Duodenal mucosa (tissue), 2 donors: ENCODE measurements around the gene MYO1G.
A peak's percentile ranks its signal among the peaks of the same experiment; 100 is the strongest.
"Not testable (repeated sequence)": the region's sequence is repeated elsewhere in the genome, so short reads cannot be mapped to it uniquely, and the experiment has no call there.

Source experiments
- H3K27ac ChIP-seq: one replicate; pipeline ENCODE4 v1.7.0; 2013; ENCODE audit warnings: low read depth, low read length
- H3K27me3 ChIP-seq, 2 donors: one replicate each; pipeline ENCODE4 v1.7.0; 2013; ENCODE audit warnings: low read length in 2 of 2, control low read depth in 1 of 2; ENCODE audit not compliant: insufficient read depth in 2 of 2, control insufficient read depth in 1 of 2
- H3K36me3 ChIP-seq, 2 donors: one replicate each; pipeline ENCODE4 v1.7.0; 2013; ENCODE audit warnings: low read length in 2 of 2, control low read depth in 1 of 2; ENCODE audit not compliant: insufficient read depth in 2 of 2, control insufficient read depth in 1 of 2
- H3K4me1 ChIP-seq, 2 donors: one replicate each; pipeline ENCODE4 v1.7.0; 2013; ENCODE audit warnings: low read length in 2 of 2, control low read depth in 1 of 2; ENCODE audit not compliant: insufficient read depth in 2 of 2, control insufficient read depth in 1 of 2
- H3K4me3 ChIP-seq, 2 donors: one replicate each; pipeline ENCODE4 v1.7.0; 2013; ENCODE audit warnings: low read length in 2 of 2, low read depth in 1 of 2
- H3K9ac ChIP-seq, 2 donors: one replicate each; pipeline ENCODE4 v1.7.0; 2013; ENCODE audit warnings: low read length in 2 of 2, low read depth in 1 of 2
- H3K9me3 ChIP-seq, 2 donors: one replicate each; pipeline ENCODE4 v1.7.0; 2013; ENCODE audit warnings: low read length in 2 of 2, control low read depth in 1 of 2; ENCODE audit not compliant: control insufficient read depth in 1 of 2

The MYO1G gene

GRCh38 chr7:44978511-44979366 is at the start of gene MYO1G:
Gene MYO1G (minus strand): TSS chr7:44979015. CDS start chr7:44978961, 54 bp downstream.
- Histone ChIP-seq H3K27me3 (no peaks in the 10 kb centered on the region), H3K4me3 (peak within 1 kb of the TSS; percentile 33 to 66)

DNA sequence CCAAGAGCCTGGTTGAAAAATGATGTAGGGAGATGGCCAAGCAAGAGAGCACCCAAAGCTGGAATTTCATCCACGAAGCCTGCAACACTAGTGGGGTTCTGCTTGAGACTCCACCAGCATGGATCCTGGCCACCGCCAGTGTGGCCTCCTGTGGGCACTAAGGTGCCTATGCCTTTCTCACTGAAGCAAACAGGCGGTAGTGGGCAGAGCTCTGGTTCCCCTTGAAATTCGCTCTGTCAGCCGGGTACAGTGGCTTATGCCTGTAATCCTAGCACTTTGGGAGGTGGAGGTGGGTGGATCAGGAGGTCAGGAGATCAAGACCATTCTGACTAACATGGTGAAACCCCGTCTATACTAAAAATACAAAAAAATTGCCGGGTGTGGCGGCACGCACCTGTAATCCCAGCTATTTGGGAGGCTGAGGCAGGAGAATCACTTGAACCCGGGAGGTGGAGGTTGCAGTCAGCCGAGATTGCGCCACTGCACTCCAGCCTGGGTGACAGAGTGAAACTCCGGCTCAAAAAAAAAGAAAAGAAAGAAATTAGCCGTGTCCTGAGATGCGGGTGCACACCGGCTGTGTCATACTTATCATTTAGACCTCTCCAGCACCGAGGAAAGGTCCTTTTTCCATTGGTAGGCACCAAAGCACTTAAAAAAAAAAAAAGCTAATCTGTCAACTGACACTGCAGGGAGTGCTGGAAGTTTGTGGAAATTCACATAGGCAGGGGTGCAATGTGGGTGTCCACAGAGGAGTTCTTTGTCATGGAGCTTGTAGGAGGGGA is 49.5 kb upstream of the MYO1G start:
- Histone ChIP-seq H3K9me3 (no peaks in the 10 kb centered on the region), H3K36me3 (peaks cover 0 to 7% of the 10 kb centered on the region in 2 donors), H3K27ac (no peak overlapping the region), H3K4me3 (peak overlapping the region; percentile 62 to 67), H3K27me3 (no peaks in the 10 kb centered on the region), H3K4me1 (peaks cover 10 to 13% of the 10 kb centered on the region in 2 donors), H3K9ac (peak overlapping the region in 1 of 2 donors; percentile 36)

More at GRCh38 chr7:44978511-44979366, at the start of gene MYO1G:
- H3K27ac ChIP-seq = peak within 1 kb of the TSS; percentile 54
- peaks cover 25 to 43% of the 10 kb centered on the region in 2 donors for H3K4me1 ChIP-seq
- peak within 1 kb of the TSS; percentile 40 to 51 for H3K9ac ChIP-seq
- H3K36me3 ChIP-seq = peaks cover 18 to 43% of the 10 kb centered on the region in 2 donors
- no peaks in the 10 kb centered on the region for H3K9me3 ChIP-seq

GRCh38 chr7:45027774-45028114 is 48.9 kb upstream of the MYO1G start:
- Histone ChIP-seq H3K27ac (peak overlapping the region; percentile 35), H3K4me3 (peak overlapping the region; percentile 62 to 67), H3K4me1 (peaks cover 10 to 12% of the 10 kb centered on the region in 2 donors), H3K9me3 (no peaks in the 10 kb centered on the region), H3K9ac (peak overlapping the region; percentile 35 to 36), H3K36me3 (peaks cover 0 to 7% of the 10 kb centered on the region in 2 donors), H3K27me3 (no peaks in the 10 kb centered on the region)

DNA sequence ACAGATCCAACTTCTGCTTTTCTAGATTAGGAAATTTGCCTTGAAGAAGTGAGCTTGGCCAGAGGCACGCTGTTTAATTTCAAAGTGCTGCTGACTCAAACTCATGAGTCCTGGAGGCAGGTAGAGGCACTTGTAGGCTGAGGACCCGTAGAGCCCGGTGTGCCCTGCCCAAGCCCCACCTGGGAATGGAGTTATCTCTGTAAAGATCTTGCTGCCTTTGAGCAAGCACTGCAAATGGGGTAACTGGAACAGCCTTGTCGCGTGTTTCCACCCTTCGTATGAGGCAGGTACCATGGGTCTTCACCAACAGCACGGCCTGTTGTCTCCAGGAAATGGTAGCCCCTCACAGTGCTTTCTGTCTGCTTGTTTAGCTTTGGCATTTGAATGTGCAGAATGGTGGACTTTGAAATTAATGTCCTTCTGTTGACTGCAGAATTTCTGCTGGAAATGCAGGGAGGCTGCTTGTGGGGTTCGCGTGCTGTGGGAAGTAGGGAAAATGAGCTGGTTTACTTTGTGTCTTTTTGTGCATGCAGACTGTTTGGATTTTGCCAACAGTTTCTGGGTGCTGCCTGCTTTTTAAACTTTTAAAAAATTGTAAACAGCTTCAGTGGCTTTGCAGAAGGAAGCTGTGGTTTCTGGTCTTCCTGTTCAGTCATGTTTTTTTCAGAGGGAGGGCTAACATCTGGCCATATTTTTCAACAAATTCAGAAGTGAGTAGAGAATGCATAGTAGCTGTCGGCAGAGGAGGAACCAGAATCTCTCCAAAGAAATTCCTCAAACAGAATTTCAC is 48.4 kb upstream of the MYO1G start:
- peaks cover 0 to 7% of the 10 kb centered on the region in 2 donors for H3K36me3 ChIP-seq
- H3K27me3 ChIP-seq = no peaks in the 10 kb centered on the region
- H3K9me3 ChIP-seq = no peaks in the 10 kb centered on the region
- H3K9ac ChIP-seq = peak overlapping the region; percentile 35 to 43
- peak overlapping the region; percentile 62 to 67 for H3K4me3 ChIP-seq
- peaks cover 5 to 12% of the 10 kb centered on the region in 2 donors for H3K4me1 ChIP-seq
- peak overlapping the region; percentile 66 for H3K27ac ChIP-seq

DNA sequence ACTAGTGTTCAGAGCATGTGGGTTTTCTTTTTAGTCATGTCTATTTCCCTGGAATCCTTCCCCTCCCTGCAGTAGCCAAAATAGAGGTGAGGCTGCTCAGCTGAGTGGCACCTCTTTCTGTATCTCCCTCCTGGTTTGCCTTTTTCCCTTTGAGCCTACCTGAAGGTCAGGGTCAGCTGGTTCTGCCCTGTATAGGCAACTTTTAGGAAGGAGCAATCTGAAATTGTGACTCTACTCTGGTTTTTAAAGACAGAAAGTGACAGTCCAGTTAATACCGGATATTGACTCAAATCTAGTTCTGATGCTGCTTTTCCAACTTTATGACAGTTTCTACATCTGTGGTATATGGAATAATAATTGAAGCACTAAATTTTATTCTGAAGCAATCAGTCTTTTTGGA is 47.2 kb upstream of the MYO1G start:
- no peaks in the 10 kb centered on the region for H3K27me3 ChIP-seq
- no peaks in the 10 kb centered on the region for H3K9me3 ChIP-seq
- H3K27ac ChIP-seq = no peak overlapping the region
- H3K36me3 ChIP-seq = peaks cover 0 to 7% of the 10 kb centered on the region in 2 donors
- no peak overlapping the region for H3K9ac ChIP-seq
- peaks cover 5 to 12% of the 10 kb centered on the region in 2 donors for H3K4me1 ChIP-seq
- peak overlapping the region in 1 of 2 donors; percentile 8 for H3K4me3 ChIP-seq

- not testable (repeated sequence) for H3K9me3 ChIP-seq, H3K4me3 ChIP-seq, H3K9ac ChIP-seq, H3K36me3 ChIP-seq, H3K27ac ChIP-seq, H3K27me3 ChIP-seq
- peaks cover 5 to 12% of the 10 kb centered on the region in 2 donors for H3K4me1 ChIP-seq
Observed at GRCh38 chr7:45025473-45025872, 46.7 kb upstream of the MYO1G start.

DNA sequence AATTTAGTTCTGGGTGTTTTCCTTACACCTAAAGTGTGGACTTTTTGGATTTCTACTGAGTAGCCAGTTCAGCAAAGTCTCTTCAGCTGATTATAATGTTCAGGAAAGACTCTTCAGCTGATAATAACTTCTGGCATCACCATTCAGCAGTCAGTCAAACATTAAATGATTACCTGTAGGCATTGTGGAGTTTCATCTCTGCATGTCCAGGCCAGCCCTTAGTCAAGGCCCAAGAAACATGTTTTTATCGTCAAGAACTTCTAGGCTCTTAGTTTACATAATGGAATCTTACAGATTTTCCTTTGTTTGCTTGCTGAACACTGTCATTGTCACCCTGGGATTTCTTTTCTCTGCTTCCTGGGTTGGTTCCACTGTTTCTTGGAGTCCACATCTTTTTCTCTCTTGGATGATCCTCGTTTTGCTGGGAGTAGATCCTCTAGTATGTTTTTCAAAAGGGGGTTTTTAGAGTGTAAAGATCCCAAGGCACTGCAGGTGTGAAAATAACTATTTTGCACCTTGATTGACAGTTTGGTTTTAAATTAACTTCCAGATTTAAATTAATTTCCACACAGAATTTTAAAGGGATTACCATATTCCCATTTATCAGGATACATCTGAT is 45.4 kb upstream of the MYO1G start:
- H3K36me3 ChIP-seq = peaks cover 0 to 7% of the 10 kb centered on the region in 2 donors
- no peaks in the 10 kb centered on the region for H3K27me3 ChIP-seq
- no peaks in the 10 kb centered on the region for H3K9me3 ChIP-seq
- H3K27ac ChIP-seq = no peak overlapping the region
- H3K4me3 ChIP-seq = no peak overlapping the region
- H3K4me1 ChIP-seq = peaks cover 5 to 12% of the 10 kb centered on the region in 2 donors
- H3K9ac ChIP-seq = no peak overlapping the region

GRCh38 chr7:45021604-45022296 is 42.9 kb upstream of the MYO1G start:
- no peaks in the 10 kb centered on the region for H3K36me3 ChIP-seq
- no peak overlapping the region for H3K4me3 ChIP-seq
- no peaks in the 10 kb centered on the region for H3K27me3 ChIP-seq
- H3K4me1 ChIP-seq = peaks cover under 1 to 6% of the 10 kb centered on the region in 2 donors
- no peak overlapping the region for H3K9ac ChIP-seq
- no peaks in the 10 kb centered on the region for H3K9me3 ChIP-seq
- no peak overlapping the region for H3K27ac ChIP-seq

GRCh38 chr7:45020915-45021314 is 42.1 kb upstream of the MYO1G start:
- Histone ChIP-seq H3K27me3 (no peaks in the 10 kb centered on the region), H3K9me3 (no peaks in the 10 kb centered on the region), H3K27ac (no peak overlapping the region), H3K36me3 (no peaks in the 10 kb centered on the region), H3K9ac (no peak overlapping the region), H3K4me1 (peaks cover 0 to 2% of the 10 kb centered on the region in 2 donors), H3K4me3 (no peak overlapping the region)
